ENCODE data around the gene GSC2. TPM values are rescaled to one million over a fixed set of nuclear protein-coding genes. Genes with fewer than 3 reads are reported as not detected.

The GSC2 gene
- total RNA-seq, 2 donors from 2014 or later, result 11.9 TPM; not detected in 1

GRCh38 chr22:19098157-19098556 lies 51.9 kb downstream of the GSC2 start:
- Histone ChIP-seq H3K4me3 (no peak overlapping the region), H3K4me1 (replicated peaks) (no peaks in the 10 kb centered on the region), H3K27me3 (replicated peaks; ENCODE audit: insufficient read depth) (no peaks in the 10 kb centered on the region), H3K27ac (no peak overlapping the region), H3K36me3 (no peaks in the 10 kb centered on the region), H3K9me3 (no peaks in the 10 kb centered on the region)
- TF ChIP-seq POLR2AphosphoS5 (IDR thresholded peaks at IDR 0.05) (no peak), CTCF (IDR thresholded peaks at IDR 0.05) (no peak), POLR2A (IDR thresholded peaks at IDR 0.05) (no peak)
- intact Hi-C loops (cut with DNase I), result no loop called here
- WGBS, result 70% methylated on average over 4 of the region's 4 CpGs
- DNase-seq (ENCODE audit: low spot score), result no peak

- 86% methylated on average over 3 of the region's 3 CpGs for WGBS
- Histone ChIP-seq H3K4me1 (replicated peaks) (no peaks in the 10 kb centered on the region), H3K4me3 (no peak overlapping the region), H3K27me3 (replicated peaks; ENCODE audit: insufficient read depth) (no peaks in the 10 kb centered on the region), H3K27ac (no peak overlapping the region), H3K9me3 (no peaks in the 10 kb centered on the region), H3K36me3 (no peaks in the 10 kb centered on the region)
- TF ChIP-seq CTCF (IDR thresholded peaks at IDR 0.05) (no peak), POLR2A (IDR thresholded peaks at IDR 0.05) (no peak)
- no peak for DNase-seq (ENCODE audit: low spot score)
- intact Hi-C loops (cut with DNase I), result no loop called here
These were observed 52.6 kb downstream of the GSC2 start for GRCh38 chr22:19097518-19097917.

Other genes with a start within 250 kb of the GSC2 start
- gene DGCR6, start 244.0 kb downstream of the GSC2 start, total RNA-seq, result 1 to 10 TPM; 2.7 to 9.9 TPM
- 10 to 100 TPM in 1 of 2 donors, 1 to 10 TPM in 1; 3.1 to 11.5 TPM for gene PRODH, start 214.0 kb downstream of the GSC2 start, total RNA-seq
- 100 to 1,000 TPM in 1 of 2 donors, 10 to 100 TPM in 1; 94.3 to 107 TPM for gene DGCR2, start 27.9 kb downstream of the GSC2 start, total RNA-seq
- gene TSSK2, start 19.0 kb downstream of the GSC2 start, total RNA-seq, result 1 to 10 TPM in 1 of 2 donors, not detected in 1; 8.0 TPM
- gene ESS2, start 5.6 kb downstream of the GSC2 start, total RNA-seq, result 10 to 100 TPM; 19.4 to 21.2 TPM
- 100 to 1,000 TPM in 1 of 2 donors, 10 to 100 TPM in 1; 79.1 to 113 TPM for gene SLC25A1, start 28.4 kb upstream of the GSC2 start, total RNA-seq
- gene CLTCL1, start 141.4 kb upstream of the GSC2 start, total RNA-seq, result 10 to 100 TPM; 12.1 to 26.2 TPM

All from prostate gland (tissue), 2 donors.